ENCODE results near the gene SRCIN1.
"Not testable (repeated sequence)": the region's sequence is repeated elsewhere in the genome, so short reads cannot be mapped to it uniquely, and the experiment has no call there.

The SRCIN1 gene

DNA sequence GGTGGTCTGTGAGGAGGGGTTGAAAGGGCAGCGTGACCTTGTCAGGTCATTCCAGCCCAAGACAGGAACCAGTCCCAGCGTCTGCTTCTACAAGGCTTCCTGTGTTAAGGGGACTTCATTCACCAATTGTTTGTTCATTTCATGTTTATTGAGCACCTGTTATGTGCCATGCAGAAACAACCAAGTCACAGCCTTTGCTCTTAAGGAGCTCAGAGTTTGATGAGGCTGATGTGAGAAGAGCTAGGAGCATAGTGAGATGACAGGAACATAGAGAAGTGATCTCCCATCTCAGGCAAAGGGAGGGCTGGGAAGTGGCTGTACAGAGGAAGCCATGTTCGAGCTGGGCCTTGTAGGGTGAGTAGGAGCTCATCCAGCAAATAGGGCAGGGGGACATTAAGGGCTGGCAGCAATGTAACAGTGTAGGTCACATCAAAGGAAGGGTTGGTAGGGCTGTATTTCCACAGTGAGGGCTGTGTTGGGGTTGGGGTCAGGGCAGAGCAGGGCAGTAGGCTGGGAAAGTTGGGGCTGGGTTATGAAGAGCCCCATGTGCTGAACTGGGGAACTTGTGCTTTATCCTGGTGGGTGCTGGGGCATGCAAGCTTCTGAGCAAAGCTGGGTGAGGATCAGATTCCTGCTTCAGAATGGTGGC lies 97.7 kb downstream of the SRCIN1 start:
- Histone ChIP-seq H3K9me3 (ENCODE audit: control insufficient read depth, low read length) (no peaks in the 10 kb centered on the region), H3K4me3 (ENCODE audit: extremely low read depth, insufficient read depth, low read length, poor library complexity, severe bottlenecking) (no peak overlapping the region), H3K27ac (ENCODE audit: low read depth, low read length, severe bottlenecking) (no peak overlapping the region), H3K4me1 (ENCODE audit: control insufficient read depth, insufficient read depth, low read length, poor library complexity, severe bottlenecking) (peaks cover 14% of the 10 kb centered on the region), H3K36me3 (ENCODE audit: control insufficient read depth, insufficient read depth, low read length) (peaks cover 33% of the 10 kb centered on the region)
- 78 to 100% methylated on average over 2 to 3 of the region's 3 CpGs for WGBS, 2 experiments (ENCODE audit: insufficient coverage in 2 of 2)

DNA sequence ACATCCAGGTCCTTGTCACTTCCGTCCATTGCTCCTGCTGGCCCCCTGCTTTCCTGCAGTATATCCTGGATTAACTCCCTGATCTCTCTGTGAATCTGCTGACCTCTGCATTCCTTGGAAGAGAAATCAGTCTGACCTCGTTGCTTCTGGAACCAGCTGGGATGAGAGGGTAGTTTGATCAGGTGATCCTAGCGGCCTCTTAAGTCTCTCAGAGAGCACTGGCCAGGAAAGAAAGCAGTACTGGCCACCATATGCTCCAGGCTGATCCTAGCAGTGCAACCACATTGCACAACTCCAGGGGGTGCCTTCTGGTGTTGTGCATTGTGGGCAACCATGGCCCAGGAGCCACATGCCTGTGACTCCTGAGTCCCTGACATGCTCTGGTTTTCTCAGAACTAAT lies 98.3 kb downstream of the SRCIN1 start:
- WGBS, 2 experiments (ENCODE audit: insufficient coverage in 2 of 2) = 81 to 92% methylated on average over 3 of the region's 3 CpGs
- peaks cover 39% of the 10 kb centered on the region for H3K36me3 ChIP-seq (ENCODE audit: control insufficient read depth, insufficient read depth, low read length)
- H3K9me3 ChIP-seq (ENCODE audit: control insufficient read depth, low read length) = no peaks in the 10 kb centered on the region
- peaks cover 14% of the 10 kb centered on the region for H3K4me1 ChIP-seq (ENCODE audit: control insufficient read depth, insufficient read depth, low read length, poor library complexity, severe bottlenecking)
- no peak overlapping the region for H3K4me3 ChIP-seq (ENCODE audit: extremely low read depth, insufficient read depth, low read length, poor library complexity, severe bottlenecking)
- H3K27ac ChIP-seq (ENCODE audit: low read depth, low read length, severe bottlenecking) = no peak overlapping the region

GRCh38 chr17:38504216-38504615 lies 101.5 kb downstream of the SRCIN1 start:
- no peaks in the 10 kb centered on the region for H3K9me3 ChIP-seq (ENCODE audit: control insufficient read depth, low read length)
- 95 to 99% methylated on average over 12 to 13 of the region's 14 CpGs for WGBS, 2 experiments (ENCODE audit: insufficient coverage in 2 of 2)
- H3K36me3 ChIP-seq (ENCODE audit: control insufficient read depth, insufficient read depth, low read length) = peaks cover 62% of the 10 kb centered on the region
- H3K4me1 ChIP-seq (ENCODE audit: control insufficient read depth, insufficient read depth, low read length, poor library complexity, severe bottlenecking) = peaks cover 2% of the 10 kb centered on the region
- H3K27ac ChIP-seq (ENCODE audit: low read depth, low read length, severe bottlenecking) = no peak overlapping the region
- H3K4me3 ChIP-seq (ENCODE audit: extremely low read depth, insufficient read depth, low read length, poor library complexity, severe bottlenecking) = no peak overlapping the region

DNA sequence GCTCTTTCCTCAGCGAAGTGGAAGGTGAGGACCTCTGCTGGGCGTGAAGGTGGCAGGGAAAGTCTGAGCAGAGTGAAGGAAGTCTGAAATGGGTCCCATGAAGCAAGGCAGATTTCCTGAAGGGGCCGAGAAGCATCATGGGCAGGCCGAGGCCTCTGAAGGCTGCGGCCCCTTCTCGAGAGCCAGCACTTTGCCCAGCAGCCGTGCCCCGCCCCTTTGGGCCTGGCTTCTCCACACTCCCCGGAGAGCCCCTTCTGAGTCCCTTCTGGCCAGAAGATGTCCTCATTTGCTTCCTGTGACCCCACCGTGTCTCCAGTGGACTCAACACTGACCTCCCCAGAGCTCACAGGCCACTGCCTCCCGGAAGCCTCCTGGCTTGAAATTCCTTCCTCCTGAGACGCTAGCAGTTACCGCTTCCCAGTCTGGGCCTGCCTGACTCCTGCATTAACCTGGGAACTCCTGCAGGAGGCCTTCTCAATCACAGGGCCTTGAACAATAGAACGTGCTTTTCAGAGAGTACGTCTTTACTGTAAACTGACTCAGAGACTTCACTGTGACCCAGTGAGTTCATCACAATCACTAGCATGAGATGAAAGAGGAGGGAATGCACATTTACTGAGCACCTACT lies 102.4 kb downstream of the SRCIN1 start:
- not testable (repeated sequence) for H3K4me3 ChIP-seq (ENCODE audit: extremely low read depth, insufficient read depth, low read length, poor library complexity, severe bottlenecking); H3K27ac ChIP-seq (ENCODE audit: low read depth, low read length, severe bottlenecking); H3K9me3 ChIP-seq (ENCODE audit: control insufficient read depth, low read length); H3K4me1 ChIP-seq (ENCODE audit: control insufficient read depth, insufficient read depth, low read length, poor library complexity, severe bottlenecking)
- peaks cover 69% of the 10 kb centered on the region for H3K36me3 ChIP-seq (ENCODE audit: control insufficient read depth, insufficient read depth, low read length)
- WGBS, 2 experiments (ENCODE audit: insufficient coverage in 2 of 2) = 90 to 94% methylated on average over 8 to 10 of the region's 15 CpGs

DNA sequence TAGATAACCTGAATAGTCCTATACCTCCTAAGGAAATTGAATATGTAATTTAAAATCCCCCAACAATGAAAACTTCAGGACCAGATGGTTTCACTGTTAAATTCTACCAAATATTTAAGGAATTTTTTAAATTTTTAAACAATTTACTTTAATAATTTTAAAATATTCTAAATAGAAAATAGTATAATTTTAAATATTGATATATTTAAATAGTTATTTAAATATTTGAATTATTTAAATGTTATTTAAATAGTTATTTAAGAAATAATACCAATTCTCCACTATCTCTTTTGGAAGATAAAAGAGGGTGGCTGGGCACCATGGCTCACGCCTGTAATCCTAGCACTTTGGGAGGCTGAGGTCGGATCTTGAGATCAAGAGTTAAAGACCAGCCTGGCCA lies 104.0 kb downstream of the SRCIN1 start:
- not testable (repeated sequence) for H3K4me3 ChIP-seq (ENCODE audit: extremely low read depth, insufficient read depth, low read length, poor library complexity, severe bottlenecking); H3K27ac ChIP-seq (ENCODE audit: low read depth, low read length, severe bottlenecking); H3K4me1 ChIP-seq (ENCODE audit: control insufficient read depth, insufficient read depth, low read length, poor library complexity, severe bottlenecking); H3K9me3 ChIP-seq (ENCODE audit: control insufficient read depth, low read length)
- peaks cover 81% of the 10 kb centered on the region for H3K36me3 ChIP-seq (ENCODE audit: control insufficient read depth, insufficient read depth, low read length)
- no CpG with 5 or more reads among the region's 2 CpGs for WGBS, 2 experiments (ENCODE audit: insufficient coverage in 2 of 2)

DNA sequence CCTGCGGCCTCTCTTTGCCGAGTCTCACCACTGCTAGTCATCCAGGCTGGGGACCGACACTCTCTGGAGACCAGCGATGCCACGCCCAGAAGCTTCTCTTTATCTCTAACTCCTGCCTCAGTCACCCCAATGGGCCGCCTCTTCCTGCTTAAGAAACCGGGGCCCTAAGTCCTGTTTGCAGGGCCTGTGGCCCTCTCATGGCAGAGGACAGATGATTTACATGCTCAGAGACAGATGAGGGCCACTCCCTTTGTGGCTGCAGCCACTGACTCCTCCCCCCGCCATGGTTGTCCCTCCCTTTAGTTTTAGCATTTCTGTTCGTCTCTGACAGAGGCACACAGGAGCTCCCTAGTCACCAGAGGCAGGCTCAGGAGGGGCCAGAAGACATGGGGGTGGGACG lies 106.5 kb downstream of the SRCIN1 start:
- H3K4me3 ChIP-seq (ENCODE audit: extremely low read depth, insufficient read depth, low read length, poor library complexity, severe bottlenecking); H3K4me1 ChIP-seq (ENCODE audit: control insufficient read depth, insufficient read depth, low read length, poor library complexity, severe bottlenecking); H3K9me3 ChIP-seq (ENCODE audit: control insufficient read depth, low read length); H3K27ac ChIP-seq (ENCODE audit: low read depth, low read length, severe bottlenecking): not testable (repeated sequence)
- WGBS, 2 experiments (ENCODE audit: insufficient coverage in 2 of 2) = 90 to 100% methylated on average over 4 to 6 of the region's 10 CpGs
- peaks cover 80% of the 10 kb centered on the region for H3K36me3 ChIP-seq (ENCODE audit: control insufficient read depth, insufficient read depth, low read length)

- Histone ChIP-seq H3K36me3 (ENCODE audit: control insufficient read depth, insufficient read depth, low read length) (peaks cover 84% of the 10 kb centered on the region), H3K9me3 (ENCODE audit: control insufficient read depth, low read length) (no peaks in the 10 kb centered on the region), H3K4me1 (ENCODE audit: control insufficient read depth, insufficient read depth, low read length, poor library complexity, severe bottlenecking) (no peaks in the 10 kb centered on the region), H3K27ac (ENCODE audit: low read depth, low read length, severe bottlenecking) (no peak overlapping the region), H3K4me3 (ENCODE audit: extremely low read depth, insufficient read depth, low read length, poor library complexity, severe bottlenecking) (no peak overlapping the region)
- 94 to 95% methylated on average over 6 to 11 of the region's 14 CpGs for WGBS, 2 experiments (ENCODE audit: insufficient coverage in 2 of 2)
Measured at GRCh38 chr17:38498353-38498752, 107.4 kb downstream of the SRCIN1 start.

GRCh38 chr17:38497656-38498055 lies 108.1 kb downstream of the SRCIN1 start:
- H3K4me3 ChIP-seq (ENCODE audit: extremely low read depth, insufficient read depth, low read length, poor library complexity, severe bottlenecking); H3K27ac ChIP-seq (ENCODE audit: low read depth, low read length, severe bottlenecking); H3K4me1 ChIP-seq (ENCODE audit: control insufficient read depth, insufficient read depth, low read length, poor library complexity, severe bottlenecking); H3K9me3 ChIP-seq (ENCODE audit: control insufficient read depth, low read length): not testable (repeated sequence)
- WGBS, 2 experiments (ENCODE audit: insufficient coverage in 2 of 2) = 92 to 97% methylated on average over 4 to 5 of the region's 10 CpGs
- H3K36me3 ChIP-seq (ENCODE audit: control insufficient read depth, insufficient read depth, low read length) = peaks cover 85% of the 10 kb centered on the region

- not testable (repeated sequence) for H3K4me1 ChIP-seq (ENCODE audit: control insufficient read depth, insufficient read depth, low read length, poor library complexity, severe bottlenecking); H3K27ac ChIP-seq (ENCODE audit: low read depth, low read length, severe bottlenecking); H3K9me3 ChIP-seq (ENCODE audit: control insufficient read depth, low read length); H3K4me3 ChIP-seq (ENCODE audit: extremely low read depth, insufficient read depth, low read length, poor library complexity, severe bottlenecking)
- 97 to 98% methylated on average over 11 to 12 of the region's 16 CpGs for WGBS, 2 experiments (ENCODE audit: insufficient coverage in 2 of 2)
- H3K36me3 ChIP-seq (ENCODE audit: control insufficient read depth, insufficient read depth, low read length) = peaks cover 69% of the 10 kb centered on the region
Measured at GRCh38 chr17:38494152-38494551, 111.6 kb downstream of the SRCIN1 start.

- not testable (repeated sequence) for H3K9me3 ChIP-seq (ENCODE audit: control insufficient read depth, low read length); H3K4me3 ChIP-seq (ENCODE audit: extremely low read depth, insufficient read depth, low read length, poor library complexity, severe bottlenecking); H3K4me1 ChIP-seq (ENCODE audit: control insufficient read depth, insufficient read depth, low read length, poor library complexity, severe bottlenecking); H3K27ac ChIP-seq (ENCODE audit: low read depth, low read length, severe bottlenecking)
- peaks cover 54% of the 10 kb centered on the region for H3K36me3 ChIP-seq (ENCODE audit: control insufficient read depth, insufficient read depth, low read length)
- 8 to 91% methylated on average over 2 to 6 of the region's 14 CpGs for WGBS, 2 experiments (ENCODE audit: insufficient coverage in 2 of 2)
Measured at GRCh38 chr17:38492067-38493040, 113.4 kb downstream of the SRCIN1 start.
